Calu3 (cell line): ENCODE measurements around the gene MORF4L1. TPM values are rescaled to one million over a fixed set of nuclear protein-coding genes. Genes with fewer than 3 reads are reported as not detected.

Source experiments
- BruUV-seq: library from RNA; stranded (reverse); fragments of 400-500 nt; replicated peaks from 2 replicates; lab custom pipeline; 2021; lab: Mats Ljungman, UMichigan
- CTCF ChIA-PET: fragments of 300-600 bp; sonication (Branson Sonifier 250); formaldehyde crosslinking; loops from one replicate; lab custom pipeline; 2022; ENCODE audit warnings: antibody characterized with exemption; lab: Charles Lee
- DNase-seq: peaks from one replicate; pipeline ENCODE4 v3.0.0; 2022
- H3K27ac Mint-ChIP-seq: one replicate; pipeline ENCODE4 v1.8.0; 2022; ENCODE audit warnings: mixed read lengths; ENCODE audit not compliant: unreplicated experiment
- H3K27me3 Mint-ChIP-seq: one replicate; pipeline ENCODE4 v1.8.0; 2022; ENCODE audit warnings: mixed read lengths; ENCODE audit not compliant: unreplicated experiment
- H3K36me3 Mint-ChIP-seq: one replicate; pipeline ENCODE4 v1.8.0; 2022; ENCODE audit warnings: mild to moderate bottlenecking, moderate library complexity, mixed read lengths; ENCODE audit not compliant: insufficient read depth, unreplicated experiment
- H3K4me1 Mint-ChIP-seq: one replicate; pipeline ENCODE4 v1.8.0; 2022; ENCODE audit warnings: mild to moderate bottlenecking, low read depth, mixed read lengths; ENCODE audit not compliant: unreplicated experiment
- H3K4me3 Mint-ChIP-seq: one replicate; pipeline ENCODE4 v1.8.0; 2022; ENCODE audit warnings: mild to moderate bottlenecking, low read depth, moderate library complexity, mixed read lengths; ENCODE audit not compliant: unreplicated experiment
- H3K9me3 Mint-ChIP-seq: one replicate; pipeline ENCODE4 v1.8.0; 2022; ENCODE audit warnings: low read depth, mixed read lengths; ENCODE audit not compliant: unreplicated experiment
- CTCF ChIP-seq: fragments of 200-600 bp; IDR thresholded peaks from one replicate; pipeline ENCODE4 v1.8.0; 2022; ENCODE audit warnings: antibody characterized with exemption; ENCODE audit not compliant: unreplicated experiment
- intact Hi-C: fragments of 100-400 bp; cut with micrococcal nuclease; formaldehyde crosslinking; loops from one replicate; pipeline ENCODE4 v1.10.0; 2022; ENCODE audit not compliant: unreplicated experiment
- total RNA-seq: library from RNA; stranded (reverse); gene quantifications from 2 replicates; pipeline ENCODE4 v1.2.3, GENCODE V29; 2022

Gene MORF4L1
- total RNA-seq, 1 experiment from 2014 or later, result 335 TPM

GRCh38 chr15:78879517-78880241 lies 7.0 kb downstream of the MORF4L1 start:
- CTCF ChIA-PET, result interaction anchor here (0.7 to 0.9 kb wide), 3 partner anchors 68 to 1721 kb away, joined by 3 read pairs; no protein-coding TSS in a partner anchor
- BruUV-seq, result no TSS peak
- H3K27ac Mint-ChIP-seq, result no peak overlapping the region
- H3K27me3 Mint-ChIP-seq, result no peaks in the 10 kb centered on the region
- H3K9me3 Mint-ChIP-seq, result no peaks in the 10 kb centered on the region
- no peak overlapping the region for H3K4me3 Mint-ChIP-seq
- H3K4me1 Mint-ChIP-seq, result peaks cover 33% of the 10 kb centered on the region
- TF ChIP-seq CTCF, result no peak
- no peak for DNase-seq
- peaks cover 66% of the 10 kb centered on the region for H3K36me3 Mint-ChIP-seq
- intact Hi-C loops, result no loop called here

- Mint-ChIP-seq H3K4me1 (peaks cover 27% of the 10 kb centered on the region), H3K4me3 (no peak overlapping the region), H3K27me3 (no peaks in the 10 kb centered on the region), H3K9me3 (no peaks in the 10 kb centered on the region), H3K27ac (no peak overlapping the region), H3K36me3 (peaks cover 66% of the 10 kb centered on the region)
- CTCF ChIA-PET, result interaction anchor here (0.7 to 0.9 kb wide), 2 partner anchors 68 to 118 kb away, joined by 3 read pairs; no protein-coding TSS in a partner anchor
- intact Hi-C loops, result no loop called here
- TF ChIP-seq CTCF, result no peak
- no TSS peak for BruUV-seq
- DNase-seq, result no peak
Observed at GRCh38 chr15:78880242-78880533, 7.5 kb downstream of the MORF4L1 start.

- no peaks in the 10 kb centered on the region for H3K27me3 Mint-ChIP-seq
- peaks cover 22% of the 10 kb centered on the region for H3K4me1 Mint-ChIP-seq
- intact Hi-C loops, result no loop called here
- H3K36me3 Mint-ChIP-seq, result peaks cover 66% of the 10 kb centered on the region
- no peak for DNase-seq
- no peaks in the 10 kb centered on the region for H3K9me3 Mint-ChIP-seq
- CTCF ChIA-PET, result interaction anchor here (0.5 kb wide), 1 partner anchor 210 kb away, joined by 6 read pairs; no protein-coding TSS in a partner anchor
- H3K27ac Mint-ChIP-seq, result no peak overlapping the region
- no TSS peak for BruUV-seq
- H3K4me3 Mint-ChIP-seq, result no peak overlapping the region
- no peak for TF ChIP-seq CTCF
Observed at GRCh38 chr15:78880813-78881212, 8.1 kb downstream of the MORF4L1 start.

- Mint-ChIP-seq H3K4me3 (peak overlapping the region; percentile 19), H3K27ac (peak overlapping the region; percentile 15), H3K9me3 (no peaks in the 10 kb centered on the region), H3K27me3 (no peaks in the 10 kb centered on the region), H3K36me3 (peaks cover 74% of the 10 kb centered on the region), H3K4me1 (peaks cover 22% of the 10 kb centered on the region)
- no peak for TF ChIP-seq CTCF
- CTCF ChIA-PET, result no interaction called here
- BruUV-seq, result no TSS peak
- intact Hi-C loops, result loop anchor here (2.0 kb wide), 1 partner anchor 17 kb away; no protein-coding TSS in a partner anchor
- no peak for DNase-seq
Observed at GRCh38 chr15:78881681-78882080, 9.0 kb downstream of the MORF4L1 start.
